ENCODE measurements around the gene SAMD13. TPM values are rescaled to one million over a fixed set of nuclear protein-coding genes. Genes with fewer than 3 reads are reported as not detected.
"Not testable (repeated sequence)": the region's sequence is repeated elsewhere in the genome, so short reads cannot be mapped to it uniquely, and the experiment has no call there.

The SAMD13 gene
- total RNA-seq, 4 donors from 2014 or later, result 0.31 to 0.67 (median 0.57) TPM; not detected in 1

DNA sequence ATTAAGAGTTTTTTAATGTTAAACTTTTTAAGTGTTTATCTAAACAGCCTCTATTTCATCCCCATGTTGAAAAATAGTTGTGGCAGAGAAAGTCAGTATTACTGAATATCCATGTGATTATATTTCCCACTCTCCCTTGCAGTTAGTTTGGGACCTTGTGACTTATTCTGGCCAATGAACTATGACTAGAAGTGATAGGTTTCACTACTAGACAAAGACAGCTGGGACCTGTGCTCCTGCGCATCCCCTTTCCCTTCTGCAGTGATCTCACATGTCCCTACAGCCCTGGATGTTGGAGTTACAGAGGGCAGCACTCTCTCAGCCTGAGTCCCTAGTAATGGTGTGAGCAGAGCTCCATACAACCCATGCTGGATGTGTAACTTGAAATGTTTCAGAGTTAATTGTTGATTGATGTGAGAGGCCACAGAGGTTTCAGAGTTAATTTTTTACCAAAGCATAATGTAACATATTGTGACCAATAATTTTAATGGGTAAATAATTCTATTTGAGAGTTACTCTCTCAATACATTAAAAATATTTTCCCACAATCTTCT lies 18.7 kb upstream of the SAMD13 start:
- Histone ChIP-seq H3K4me1 (no peaks in the 10 kb centered on the region), H3K27ac (no peak overlapping the region), H3K27me3 (no peaks in the 10 kb centered on the region), H3K9me3 (peaks cover 0 to 9% (median 0%) of the 10 kb centered on the region in 3 donors), H3K4me3 (no peak overlapping the region), H3K36me3 (no peaks in the 10 kb centered on the region)
- 100% methylated on average over 1 of the region's 1 CpG; no CpG with 5 or more reads in 1 of the 2 donors for WGBS, 2 donors (ENCODE audit: low coverage in 1 of 2)
- no peak for TF ChIP-seq POLR2AphosphoS5 (IDR thresholded peaks at IDR 0.05)
- TF ChIP-seq, protein P1, sequence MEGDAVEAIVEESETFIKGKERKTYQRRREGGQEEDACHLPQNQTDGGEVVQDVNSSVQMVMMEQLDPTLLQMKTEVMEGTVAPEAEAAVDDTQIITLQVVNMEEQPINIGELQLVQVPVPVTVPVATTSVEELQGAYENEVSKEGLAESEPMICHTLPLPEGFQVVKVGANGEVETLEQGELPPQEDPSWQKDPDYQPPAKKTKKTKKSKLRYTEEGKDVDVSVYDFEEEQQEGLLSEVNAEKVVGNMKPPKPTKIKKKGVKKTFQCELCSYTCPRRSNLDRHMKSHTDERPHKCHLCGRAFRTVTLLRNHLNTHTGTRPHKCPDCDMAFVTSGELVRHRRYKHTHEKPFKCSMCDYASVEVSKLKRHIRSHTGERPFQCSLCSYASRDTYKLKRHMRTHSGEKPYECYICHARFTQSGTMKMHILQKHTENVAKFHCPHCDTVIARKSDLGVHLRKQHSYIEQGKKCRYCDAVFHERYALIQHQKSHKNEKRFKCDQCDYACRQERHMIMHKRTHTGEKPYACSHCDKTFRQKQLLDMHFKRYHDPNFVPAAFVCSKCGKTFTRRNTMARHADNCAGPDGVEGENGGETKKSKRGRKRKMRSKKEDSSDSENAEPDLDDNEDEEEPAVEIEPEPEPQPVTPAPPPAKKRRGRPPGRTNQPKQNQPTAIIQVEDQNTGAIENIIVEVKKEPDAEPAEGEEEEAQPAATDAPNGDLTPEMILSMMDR (IDR thresholded peaks at IDR 0.05), result no peak
- no peak for TF ChIP-seq POLR2A (IDR thresholded peaks at IDR 0.05)
- no peak for TF ChIP-seq EP300 (IDR thresholded peaks at IDR 0.05)
- no peak for ATAC-seq

DNA sequence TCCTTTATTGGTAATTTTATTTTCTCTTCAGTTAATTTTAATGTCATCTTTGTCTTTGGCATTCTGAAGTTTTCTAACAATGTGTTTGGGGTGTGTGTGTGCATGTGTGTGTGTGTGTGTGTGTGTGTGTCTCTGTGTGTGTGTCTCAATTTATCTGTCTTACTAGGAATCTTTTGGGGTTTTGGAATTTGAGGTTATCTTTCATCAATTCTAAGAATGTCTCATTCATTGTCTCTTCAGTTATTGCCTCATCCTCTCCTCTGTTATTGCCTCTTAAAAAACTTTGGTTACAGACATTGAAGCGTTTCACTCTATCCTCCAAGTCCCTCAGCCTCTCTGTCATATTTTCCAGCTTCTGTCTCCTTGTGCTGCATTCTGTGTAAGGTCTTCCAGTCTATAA lies 18.1 kb upstream of the SAMD13 start:
- no peaks in the 10 kb centered on the region for H3K27me3 ChIP-seq
- H3K36me3 ChIP-seq, result no peaks in the 10 kb centered on the region
- peaks cover 0 to 11% (median 0%) of the 10 kb centered on the region in 3 donors for H3K9me3 ChIP-seq
- H3K4me3 ChIP-seq, result no peak overlapping the region
- no peak for ATAC-seq
- H3K27ac ChIP-seq, result no peak overlapping the region
- 69% methylated on average over 1 of the region's 1 CpG; no CpG with 5 or more reads in 1 of the 2 donors for WGBS, 2 donors (ENCODE audit: low coverage in 1 of 2)
- H3K4me1 ChIP-seq, result no peaks in the 10 kb centered on the region
- TF ChIP-seq, protein P1 (IDR thresholded peaks at IDR 0.05), result no peak
- TF ChIP-seq POLR2AphosphoS5 (IDR thresholded peaks at IDR 0.05) (no peak), POLR2A (IDR thresholded peaks at IDR 0.05) (no peak), EP300 (IDR thresholded peaks at IDR 0.05) (no peak)

GRCh38 chr1:84286071-84286470 lies 15.4 kb upstream of the SAMD13 start:
- TF ChIP-seq POLR2A (IDR thresholded peaks at IDR 0.05) (no peak), POLR2AphosphoS5 (IDR thresholded peaks at IDR 0.05) (no peak), EP300 (IDR thresholded peaks at IDR 0.05) (no peak)
- TF ChIP-seq, protein P1 (IDR thresholded peaks at IDR 0.05), result no peak
- Histone ChIP-seq H3K27ac (no peak overlapping the region), H3K9me3 (peaks cover 0 to 17% (median 0%) of the 10 kb centered on the region in 3 donors), H3K27me3 (no peaks in the 10 kb centered on the region), H3K4me3 (no peak overlapping the region), H3K36me3 (no peaks in the 10 kb centered on the region), H3K4me1 (no peaks in the 10 kb centered on the region)
- 31 to 92% methylated on average over 1 of the region's 1 CpG for WGBS, 2 donors (ENCODE audit: low coverage in 1 of 2)
- ATAC-seq, result no peak

- H3K27me3 ChIP-seq, H3K36me3 ChIP-seq, H3K4me1 ChIP-seq, ATAC-seq, H3K27ac ChIP-seq, H3K4me3 ChIP-seq: not testable (repeated sequence)
- H3K9me3 ChIP-seq, result peaks cover 0 to 17% (median 0%) of the 10 kb centered on the region in 3 donors
- WGBS, 2 donors (ENCODE audit: low coverage in 1 of 2), result 67 to 69% methylated on average over 2 to 3 of the region's 3 CpGs
Observed at GRCh38 chr1:84287389-84287788, 14.1 kb upstream of the SAMD13 start.

DNA sequence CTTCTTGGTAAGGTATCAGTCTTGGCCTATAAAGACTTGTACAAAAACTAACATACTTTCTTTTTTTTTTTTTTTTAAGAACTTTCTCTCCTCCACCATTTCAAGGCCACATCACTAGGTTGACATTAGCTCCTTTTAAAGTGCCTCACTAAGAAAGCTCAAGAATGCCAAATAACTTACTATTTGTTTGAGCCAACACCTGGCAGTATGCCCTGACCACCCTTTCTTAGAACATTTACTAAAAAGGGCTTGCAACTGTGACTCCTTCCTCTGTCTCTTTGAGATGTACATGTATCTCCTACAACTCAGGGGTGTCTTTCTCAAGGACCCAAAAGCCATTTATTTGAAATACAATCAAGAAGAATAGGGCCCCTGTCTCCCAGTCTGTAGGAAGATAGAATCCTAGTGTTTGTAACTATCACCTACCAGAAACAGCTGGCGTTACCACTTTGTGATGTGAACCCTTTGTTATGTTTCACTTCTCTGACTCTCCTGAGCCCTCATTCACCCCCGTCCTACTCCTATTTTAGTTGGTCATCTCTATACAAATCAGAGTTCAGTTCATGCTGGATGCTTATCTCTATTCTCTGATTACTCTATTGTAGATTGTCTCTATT lies 12.2 kb upstream of the SAMD13 start:
- no peak overlapping the region for H3K27ac ChIP-seq
- no peak for ATAC-seq
- no peak overlapping the region for H3K4me3 ChIP-seq
- H3K27me3 ChIP-seq, result no peaks in the 10 kb centered on the region
- peaks cover 0 to 17% (median 0%) of the 10 kb centered on the region in 3 donors for H3K9me3 ChIP-seq
- TF ChIP-seq POLR2AphosphoS5 (IDR thresholded peaks at IDR 0.05), result no peak
- TF ChIP-seq, protein P1 (IDR thresholded peaks at IDR 0.05), result no peak
- no peak for TF ChIP-seq EP300 (IDR thresholded peaks at IDR 0.05)
- no peak for TF ChIP-seq POLR2A (IDR thresholded peaks at IDR 0.05)
- 76 to 79% methylated on average over 2 of the region's 2 CpGs for WGBS, 2 donors (ENCODE audit: low coverage in 1 of 2)
- H3K36me3 ChIP-seq, result no peaks in the 10 kb centered on the region
- H3K4me1 ChIP-seq, result no peaks in the 10 kb centered on the region

All from gastroesophageal sphincter (tissue), 4 donors.